DND-41 (cell line): ENCODE results near the gene MYL3.

Source experiments
- CTCF ChIP-seq: IDR thresholded peaks from 2 replicates; pipeline ENCODE4 v1.5.1; 2012; ENCODE audit warnings: borderline replicate concordance, low read length, moderate library complexity, mild to moderate bottlenecking; ENCODE audit not compliant: poor library complexity, severe bottlenecking; ENCODE audit errors: extremely low read depth
- EZH2 ChIP-seq: IDR thresholded peaks from 3 replicates; pipeline ENCODE4 v1.6.1; 2012; ENCODE audit warnings: borderline replicate concordance, low read depth, mild to moderate bottlenecking, moderate library complexity, low read length, inconsistent platforms; ENCODE audit not compliant: severe bottlenecking

GRCh38 chr3:46870651-46871050, 7.4 kb upstream of the MYL3 start:
- TF ChIP-seq CTCF = no peak
- TF ChIP-seq EZH2 = no peak
